GM12878 (cell line): Measurements from ENCODE around the gene SCIMP.

Experiments used
- CBX3 ChIP-seq: fragments of 200-600 bp; sonication (generic); IDR thresholded peaks from 2 replicates; pipeline ENCODE4 v1.6.1; 2016; ENCODE audit warnings: low read depth, borderline replicate concordance
- CBX5 ChIP-seq: sonication (generic); IDR thresholded peaks from 2 replicates; pipeline ENCODE4 v1.6.1; 2016; ENCODE audit warnings: low read depth, moderate library complexity, mild to moderate bottlenecking, inconsistent platforms
- MTA3 ChIP-seq: IDR thresholded peaks from 2 replicates; pipeline ENCODE4 v1.6.1; 2012; ENCODE audit warnings: low read length, inconsistent platforms, borderline replicate concordance
- MYC ChIP-seq: IDR thresholded peaks from 2 replicates; pipeline ENCODE4 v1.6.1; 2011; ENCODE audit warnings: mild to moderate bottlenecking, low read length, moderate library complexity, inconsistent platforms; ENCODE audit not compliant: insufficient read depth, insufficient replicate concordance, insufficient read length, severe bottlenecking
- PAX8 ChIP-seq: fragments of 450-650 bp; IDR thresholded peaks from 2 replicates; pipeline ENCODE4 v1.6.1; 2017; ENCODE audit warnings: mild to moderate bottlenecking, moderate library complexity
- POLR2A ChIP-seq: IDR thresholded peaks from 2 replicates; pipeline ENCODE4 v1.6.1; 2011; ENCODE audit warnings: low read depth, mild to moderate bottlenecking, low read length
- RAD21 ChIP-seq: IDR thresholded peaks from 2 replicates; pipeline ENCODE4 v1.6.1; 2011; ENCODE audit warnings: mild to moderate bottlenecking, low read depth, low read length, moderate library complexity; ENCODE audit not compliant: insufficient read depth
- RFX5 ChIP-seq: IDR thresholded peaks from 2 replicates; pipeline ENCODE4 v1.6.1; 2011; ENCODE audit warnings: low read depth, low read length, improper control_type of control experiment
- TAF1 ChIP-seq: IDR thresholded peaks from 2 replicates; pipeline ENCODE4 v1.6.1; 2011; ENCODE audit warnings: mild to moderate bottlenecking, low read depth, low read length, borderline replicate concordance
- ZNF274 ChIP-seq: IDR thresholded peaks from one replicate; pipeline ENCODE4 v1.8.0; 2011; ENCODE audit not compliant: insufficient read length, insufficient read depth
- TF ChIP-seq, protein P1 (sequence below): fragments of 450-650 bp; IDR thresholded peaks from 2 replicates; pipeline ENCODE4 v1.6.1; 2018; ENCODE audit warnings: mild to moderate bottlenecking, low read depth, moderate library complexity; ENCODE audit not compliant: partially characterized antibody
- TF ChIP-seq, protein P2 (sequence below), 3 experiments: IDR thresholded peaks in 2 of 3; conservative IDR thresholded peaks in 1 of 3; 2 replicates each; pipeline ENCODE4 v1.5.1; 2011; ENCODE audit warnings: low read depth in 3 of 3, low read length in 3 of 3, mild to moderate bottlenecking in 3 of 3, control low read depth in 2 of 3, moderate library complexity in 2 of 3, inconsistent platforms in 1 of 3, mixed read lengths in 1 of 3; ENCODE audit not compliant: control insufficient read depth in 2 of 3, insufficient read depth in 1 of 3; ENCODE audit errors: extremely low read depth in 1 of 3
- TF ChIP-seq, protein P3 (sequence below): IDR thresholded peaks from 2 replicates; pipeline ENCODE4 v1.6.1; 2012; ENCODE audit warnings: low read depth, low read length, improper control_type of control experiment

DNA sequence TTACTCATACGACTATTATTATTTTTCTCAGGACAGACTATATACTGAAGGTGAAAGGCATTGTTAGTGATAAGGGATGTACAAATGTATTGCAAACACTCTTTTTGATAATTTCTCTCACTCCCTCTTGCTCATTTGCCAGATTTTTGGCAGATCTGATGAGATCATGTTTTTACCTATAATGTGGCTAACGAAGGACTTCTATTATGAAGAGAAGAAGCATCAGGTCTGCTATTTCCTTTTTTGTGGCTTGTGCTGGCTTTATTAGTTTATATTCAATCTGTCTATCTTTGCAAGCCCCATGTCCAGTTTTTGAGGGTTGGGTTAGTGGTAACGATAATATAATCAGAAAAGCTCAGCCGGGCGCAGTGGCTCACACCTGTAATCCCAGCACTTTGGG lies 22.5 kb upstream of the SCIMP start:
- TF ChIP-seq, protein P1, sequence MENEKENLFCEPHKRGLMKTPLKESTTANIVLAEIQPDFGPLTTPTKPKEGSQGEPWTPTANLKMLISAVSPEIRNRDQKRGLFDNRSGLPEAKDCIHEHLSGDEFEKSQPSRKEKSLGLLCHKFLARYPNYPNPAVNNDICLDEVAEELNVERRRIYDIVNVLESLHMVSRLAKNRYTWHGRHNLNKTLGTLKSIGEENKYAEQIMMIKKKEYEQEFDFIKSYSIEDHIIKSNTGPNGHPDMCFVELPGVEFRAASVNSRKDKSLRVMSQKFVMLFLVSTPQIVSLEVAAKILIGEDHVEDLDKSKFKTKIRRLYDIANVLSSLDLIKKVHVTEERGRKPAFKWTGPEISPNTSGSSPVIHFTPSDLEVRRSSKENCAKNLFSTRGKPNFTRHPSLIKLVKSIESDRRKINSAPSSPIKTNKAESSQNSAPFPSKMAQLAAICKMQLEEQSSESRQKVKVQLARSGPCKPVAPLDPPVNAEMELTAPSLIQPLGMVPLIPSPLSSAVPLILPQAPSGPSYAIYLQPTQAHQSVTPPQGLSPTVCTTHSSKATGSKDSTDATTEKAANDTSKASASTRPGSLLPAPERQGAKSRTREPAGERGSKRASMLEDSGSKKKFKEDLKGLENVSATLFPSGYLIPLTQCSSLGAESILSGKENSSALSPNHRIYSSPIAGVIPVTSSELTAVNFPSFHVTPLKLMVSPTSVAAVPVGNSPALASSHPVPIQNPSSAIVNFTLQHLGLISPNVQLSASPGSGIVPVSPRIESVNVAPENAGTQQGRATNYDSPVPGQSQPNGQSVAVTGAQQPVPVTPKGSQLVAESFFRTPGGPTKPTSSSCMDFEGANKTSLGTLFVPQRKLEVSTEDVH = no peak
- TF ChIP-seq MTA3 = no peak
- TF ChIP-seq, protein P2, sequence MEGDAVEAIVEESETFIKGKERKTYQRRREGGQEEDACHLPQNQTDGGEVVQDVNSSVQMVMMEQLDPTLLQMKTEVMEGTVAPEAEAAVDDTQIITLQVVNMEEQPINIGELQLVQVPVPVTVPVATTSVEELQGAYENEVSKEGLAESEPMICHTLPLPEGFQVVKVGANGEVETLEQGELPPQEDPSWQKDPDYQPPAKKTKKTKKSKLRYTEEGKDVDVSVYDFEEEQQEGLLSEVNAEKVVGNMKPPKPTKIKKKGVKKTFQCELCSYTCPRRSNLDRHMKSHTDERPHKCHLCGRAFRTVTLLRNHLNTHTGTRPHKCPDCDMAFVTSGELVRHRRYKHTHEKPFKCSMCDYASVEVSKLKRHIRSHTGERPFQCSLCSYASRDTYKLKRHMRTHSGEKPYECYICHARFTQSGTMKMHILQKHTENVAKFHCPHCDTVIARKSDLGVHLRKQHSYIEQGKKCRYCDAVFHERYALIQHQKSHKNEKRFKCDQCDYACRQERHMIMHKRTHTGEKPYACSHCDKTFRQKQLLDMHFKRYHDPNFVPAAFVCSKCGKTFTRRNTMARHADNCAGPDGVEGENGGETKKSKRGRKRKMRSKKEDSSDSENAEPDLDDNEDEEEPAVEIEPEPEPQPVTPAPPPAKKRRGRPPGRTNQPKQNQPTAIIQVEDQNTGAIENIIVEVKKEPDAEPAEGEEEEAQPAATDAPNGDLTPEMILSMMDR (IDR thresholded peaks at IDR 0.05 in 2 of 3, conservative IDR thresholded peaks at IDR 0.05 in 1 of 3; ENCODE audit: control insufficient read depth in 2 of 3, extremely low read depth in 1 of 3, insufficient read depth in 1 of 3, low read depth in 3 of 3, low read length in 3 of 3) = no peak
- no peak for TF ChIP-seq TAF1
- no peak for TF ChIP-seq POLR2A
- no peak for TF ChIP-seq PAX8
- TF ChIP-seq RFX5 = no peak
- TF ChIP-seq CBX3 = no peak
- TF ChIP-seq MYC = no peak
- TF ChIP-seq ZNF274 = no peak
- TF ChIP-seq RAD21 = no peak
- TF ChIP-seq, protein P3, sequence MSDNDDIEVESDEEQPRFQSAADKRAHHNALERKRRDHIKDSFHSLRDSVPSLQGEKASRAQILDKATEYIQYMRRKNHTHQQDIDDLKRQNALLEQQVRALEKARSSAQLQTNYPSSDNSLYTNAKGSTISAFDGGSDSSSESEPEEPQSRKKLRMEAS = no peak
- TF ChIP-seq CBX5 = no peak
